DND-41 (cell line): ENCODE measurements around the gene RNPEP.

Experiments
- EZH2 ChIP-seq: IDR thresholded peaks from 3 replicates; pipeline ENCODE4 v1.6.1; 2012; ENCODE audit warnings: borderline replicate concordance, low read depth, mild to moderate bottlenecking, moderate library complexity, low read length, inconsistent platforms; ENCODE audit not compliant: severe bottlenecking
- TF ChIP-seq, protein P1 (sequence below): IDR thresholded peaks from 2 replicates; pipeline ENCODE4 v1.5.1; 2012; ENCODE audit warnings: borderline replicate concordance, low read length, moderate library complexity, mild to moderate bottlenecking; ENCODE audit not compliant: poor library complexity, severe bottlenecking; ENCODE audit errors: extremely low read depth

DNA sequence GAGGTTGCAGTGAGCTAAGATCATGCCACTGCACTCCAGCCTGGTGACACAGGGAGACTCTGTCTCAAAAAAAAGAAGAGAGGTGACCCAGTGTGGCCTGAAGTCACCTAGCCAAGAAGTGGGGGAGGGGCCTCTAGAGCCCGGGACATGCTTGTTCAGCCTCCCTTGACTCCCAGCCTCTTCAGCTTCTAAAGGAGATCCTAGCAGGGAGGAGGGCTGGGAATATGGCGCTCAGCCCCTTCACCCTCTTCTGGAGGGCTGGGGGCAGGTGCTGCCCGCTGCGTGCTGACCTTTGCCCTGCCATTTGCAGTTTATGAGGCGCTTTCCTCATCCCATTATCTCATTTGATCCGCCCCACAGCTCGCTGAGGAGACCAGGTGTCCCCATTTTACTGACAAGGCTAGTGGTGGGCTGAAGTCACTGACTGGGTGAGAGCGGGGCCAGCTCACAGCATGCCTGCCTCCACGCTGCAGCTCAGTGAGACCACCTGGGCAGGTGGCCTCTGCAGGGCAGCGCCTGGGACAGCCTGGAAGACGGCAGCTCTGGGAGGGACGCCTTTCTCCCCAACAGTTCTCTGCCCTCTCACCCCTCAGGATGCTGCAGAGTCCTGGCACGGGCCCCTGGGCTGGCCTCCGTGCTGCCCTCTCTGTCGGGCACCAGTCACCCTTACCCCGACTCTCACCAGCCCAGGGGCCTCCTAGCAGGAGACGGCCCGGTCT lies 35.5 kb downstream of the RNPEP start:
- TF ChIP-seq, protein P1, sequence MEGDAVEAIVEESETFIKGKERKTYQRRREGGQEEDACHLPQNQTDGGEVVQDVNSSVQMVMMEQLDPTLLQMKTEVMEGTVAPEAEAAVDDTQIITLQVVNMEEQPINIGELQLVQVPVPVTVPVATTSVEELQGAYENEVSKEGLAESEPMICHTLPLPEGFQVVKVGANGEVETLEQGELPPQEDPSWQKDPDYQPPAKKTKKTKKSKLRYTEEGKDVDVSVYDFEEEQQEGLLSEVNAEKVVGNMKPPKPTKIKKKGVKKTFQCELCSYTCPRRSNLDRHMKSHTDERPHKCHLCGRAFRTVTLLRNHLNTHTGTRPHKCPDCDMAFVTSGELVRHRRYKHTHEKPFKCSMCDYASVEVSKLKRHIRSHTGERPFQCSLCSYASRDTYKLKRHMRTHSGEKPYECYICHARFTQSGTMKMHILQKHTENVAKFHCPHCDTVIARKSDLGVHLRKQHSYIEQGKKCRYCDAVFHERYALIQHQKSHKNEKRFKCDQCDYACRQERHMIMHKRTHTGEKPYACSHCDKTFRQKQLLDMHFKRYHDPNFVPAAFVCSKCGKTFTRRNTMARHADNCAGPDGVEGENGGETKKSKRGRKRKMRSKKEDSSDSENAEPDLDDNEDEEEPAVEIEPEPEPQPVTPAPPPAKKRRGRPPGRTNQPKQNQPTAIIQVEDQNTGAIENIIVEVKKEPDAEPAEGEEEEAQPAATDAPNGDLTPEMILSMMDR: no peak
- TF ChIP-seq EZH2: no peak
